WTC11 (cell line): ENCODE results near the gene CCDC136. TPM values are rescaled to one million over a fixed set of nuclear protein-coding genes. Genes with fewer than 3 reads are reported as not detected.

Experiments
- ATAC-seq: fragments of 200-7000 bp; cut with Tn5 transposase; 2 replicates; pipeline ENCODE4 v1.10.0; 2021; ENCODE audit warnings: mild to moderate bottlenecking, moderate library complexity
- CTCF ChIA-PET: fragments of 300-600 bp; sonication (Branson Sonifier 250); formaldehyde crosslinking; loops from one replicate; lab custom pipeline; 2021; ENCODE audit warnings: antibody characterized with exemption; lab: Charles Lee
- POLR2A ChIA-PET: fragments of 350-600 bp; sonication (Branson Sonifier 250); formaldehyde crosslinking; loops from one replicate; lab custom pipeline; 2021; ENCODE audit warnings: antibody characterized with exemption; lab: Charles Lee
- DNase-seq: peaks from one replicate; pipeline ENCODE4 v3.0.0; 2021; ENCODE audit warnings: low spot score
- H3K27ac Mint-ChIP-seq: 2 replicates; pipeline ENCODE4 v1.8.0; 2021; ENCODE audit warnings: mixed read lengths
- H3K27me3 Mint-ChIP-seq: 2 replicates; pipeline ENCODE4 v1.8.0; 2021; ENCODE audit warnings: low read depth, mild to moderate bottlenecking, moderate library complexity, mixed read lengths
- H3K36me3 Mint-ChIP-seq: 2 replicates; pipeline ENCODE4 v1.8.0; 2021; ENCODE audit warnings: mixed read lengths
- H3K4me1 Mint-ChIP-seq: 2 replicates; pipeline ENCODE4 v1.8.0; 2022; ENCODE audit warnings: mixed read lengths
- H3K4me3 Mint-ChIP-seq: 2 replicates; pipeline ENCODE4 v1.8.0; 2021; ENCODE audit warnings: mild to moderate bottlenecking, moderate library complexity, mixed read lengths
- H3K9me3 Mint-ChIP-seq: 2 replicates; pipeline ENCODE4 v1.8.0; 2021; ENCODE audit warnings: mixed read lengths
- ATF1 ChIP-seq: sonication (generic); formaldehyde crosslinking; IDR thresholded peaks from 2 replicates; pipeline ENCODE4 v1.8.1; 2023; ENCODE audit warnings: mild to moderate bottlenecking, moderate library complexity, missing genetic modification reagents
- CBFB ChIP-seq: sonication (generic); formaldehyde crosslinking; IDR thresholded peaks from 2 replicates; pipeline ENCODE4 v1.8.1; 2022; ENCODE audit warnings: mild to moderate bottlenecking, low read depth, missing genetic modification reagents
- CDX4 ChIP-seq: fragments of 250-450 bp; sonication (Bioruptor Pico); IDR thresholded peaks from 2 replicates; pipeline ENCODE4 v1.9.0; 2021; ENCODE audit warnings: moderate library complexity, mild to moderate bottlenecking, inconsistent platforms, borderline replicate concordance
- CREM ChIP-seq: sonication (generic); formaldehyde crosslinking; IDR thresholded peaks from 2 replicates; pipeline ENCODE4 v1.8.1; 2022; ENCODE audit warnings: mild to moderate bottlenecking, missing genetic modification reagents, moderate library complexity
- FOXK1 ChIP-seq: sonication (generic); formaldehyde crosslinking; IDR thresholded peaks from 2 replicates; pipeline ENCODE4 v1.8.0; 2022; ENCODE audit warnings: mild to moderate bottlenecking, moderate library complexity, missing genetic modification reagents
- GRHL2 ChIP-seq: fragments of 250-450 bp; sonication (Bioruptor Pico); IDR thresholded peaks from 2 replicates; pipeline ENCODE4 v1.8.0; 2022; ENCODE audit warnings: mild to moderate bottlenecking, moderate library complexity; ENCODE audit not compliant: insufficient replicate concordance, severe bottlenecking
- HMGA2 ChIP-seq: fragments of 250-450 bp; sonication (Bioruptor Pico); IDR thresholded peaks from 2 replicates; pipeline ENCODE4 v1.4.0; 2021; ENCODE audit warnings: mild to moderate bottlenecking, moderate library complexity
- JUN ChIP-seq: sonication (generic); formaldehyde crosslinking; IDR thresholded peaks from 2 replicates; pipeline ENCODE4 v1.8.0; 2023; ENCODE audit warnings: mild to moderate bottlenecking, missing genetic modification reagents
- KAT7 ChIP-seq: sonication (generic); formaldehyde crosslinking; IDR thresholded peaks from 2 replicates; pipeline ENCODE4 v1.8.1; 2023; ENCODE audit warnings: missing genetic modification reagents, mild to moderate bottlenecking, borderline replicate concordance
- NFE2L1 ChIP-seq: sonication (generic); formaldehyde crosslinking; IDR thresholded peaks from 2 replicates; pipeline ENCODE4 v1.8.1; 2023; ENCODE audit warnings: missing genetic modification reagents
- NR3C1 ChIP-seq: sonication (generic); formaldehyde crosslinking; conservative IDR thresholded peaks from 2 replicates; pipeline ENCODE4 v1.8.1; 2023; ENCODE audit warnings: low read depth, mild to moderate bottlenecking, missing genetic modification reagents
- PRRX2 ChIP-seq: fragments of 250-450 bp; sonication (Bioruptor Pico); IDR thresholded peaks from 2 replicates; pipeline ENCODE4 v1.8.0; 2021; ENCODE audit warnings: mild to moderate bottlenecking
- SMAD4 ChIP-seq: sonication (generic); formaldehyde crosslinking; IDR thresholded peaks from 2 replicates; pipeline ENCODE4 v1.8.0; 2022; ENCODE audit warnings: mild to moderate bottlenecking, missing genetic modification reagents
- SOX15 ChIP-seq: fragments of 250-450 bp; sonication (Bioruptor Pico); IDR thresholded peaks from 2 replicates; pipeline ENCODE4 v1.9.0; 2021; ENCODE audit warnings: mild to moderate bottlenecking
- ZNF121 ChIP-seq: sonication (generic); formaldehyde crosslinking; IDR thresholded peaks from 2 replicates; pipeline ENCODE4 v1.8.0; 2023; ENCODE audit warnings: missing genetic modification reagents
- ZNF416 ChIP-seq: fragments of 250-450 bp; sonication (Bioruptor Pico); IDR thresholded peaks from 2 replicates; pipeline ENCODE4 v1.9.0; 2021; ENCODE audit warnings: mild to moderate bottlenecking, inconsistent platforms
- total RNA-seq: library from RNA; stranded (reverse); gene quantifications from 3 replicates; pipeline ENCODE4 v1.2.3, GENCODE V29; 2021
- TF ChIP-seq, protein P1 (sequence below): sonication (generic); formaldehyde crosslinking; conservative IDR thresholded peaks from 2 replicates; pipeline ENCODE4 v1.8.1; 2023; ENCODE audit warnings: mild to moderate bottlenecking, low read depth, missing genetic modification reagents, moderate library complexity
- TF ChIP-seq, protein P2 (sequence below): sonication (generic); formaldehyde crosslinking; IDR thresholded peaks from 2 replicates; pipeline ENCODE4 v1.8.1; 2023; ENCODE audit warnings: mild to moderate bottlenecking, missing genetic modification reagents
- TF ChIP-seq, protein P3 (sequence below): fragments of 250-450 bp; sonication (Bioruptor Pico); conservative IDR thresholded peaks from 2 replicates; pipeline ENCODE4 v1.9.0; 2021; ENCODE audit warnings: mild to moderate bottlenecking
- TF ChIP-seq, protein P4 (sequence below): sonication (generic); formaldehyde crosslinking; IDR thresholded peaks from 2 replicates; pipeline ENCODE4 v1.8.1; 2023; ENCODE audit warnings: mild to moderate bottlenecking, missing genetic modification reagents, moderate library complexity

CCDC136 gene
- total RNA-seq, 1 experiment from 2014 or later = 51.0 TPM

DNA sequence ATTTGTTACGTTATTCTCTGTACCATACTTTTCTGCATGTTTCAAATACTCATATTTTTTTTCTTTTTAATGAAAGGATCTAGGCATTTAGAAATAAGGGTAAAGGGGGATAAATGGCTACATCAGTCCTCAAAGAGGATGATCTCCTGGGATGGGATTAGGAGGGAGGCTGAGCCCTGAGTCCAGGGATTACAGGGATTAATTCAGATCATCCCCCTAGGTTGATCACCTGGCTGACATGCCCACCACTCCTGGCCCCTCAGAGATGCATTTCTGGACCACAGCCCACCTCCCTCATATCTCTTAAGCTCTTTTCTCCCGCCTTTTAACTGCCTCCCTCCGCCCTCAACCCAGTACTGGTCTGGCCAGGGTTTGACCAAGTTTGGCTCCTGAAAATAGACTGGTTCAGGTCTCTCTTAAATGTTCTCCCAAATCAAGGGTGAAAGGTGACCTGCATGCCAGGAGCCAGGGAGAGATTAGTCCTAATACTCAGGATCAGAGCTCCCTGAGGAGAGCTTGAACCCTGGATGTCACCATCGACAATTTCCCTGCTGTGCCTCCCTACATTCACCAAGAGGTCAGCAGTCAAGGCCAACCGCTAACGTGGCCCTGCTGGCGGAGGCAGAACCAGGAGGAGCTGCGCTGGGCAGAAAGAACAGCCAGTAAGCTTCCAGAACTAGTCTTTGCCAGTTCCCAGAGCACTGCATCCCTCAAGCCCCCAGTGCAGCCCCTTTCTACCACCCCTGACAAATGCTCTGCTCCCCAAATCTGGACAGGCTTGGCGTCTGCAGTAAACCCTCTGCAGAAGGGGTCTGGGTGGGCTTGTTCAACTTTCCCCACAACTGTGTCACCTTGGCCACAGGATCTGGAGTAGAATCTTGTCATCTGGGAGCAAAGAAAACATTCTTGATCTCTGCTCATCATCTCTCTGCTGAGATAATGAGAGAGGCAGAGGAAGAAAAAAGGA is 3.0 kb upstream of the CCDC136 start:
- no peak for DNase-seq
- Mint-ChIP-seq H3K27ac (no peak overlapping the region), H3K36me3 (no peaks in the 10 kb centered on the region), H3K27me3 (peaks cover 15% of the 10 kb centered on the region), H3K4me1 (peaks cover 13% of the 10 kb centered on the region), H3K4me3 (no peak overlapping the region; the same call in 1 of the 2 replicates), H3K9me3 (no peaks in the 10 kb centered on the region)
- no peak for ATAC-seq
- CTCF ChIA-PET = interaction anchor here (1.4 to 2.0 kb wide), 2 partner anchors 53 to 91 kb away, joined by 3 to 6 read pairs; no protein-coding TSS in a partner anchor
- POLR2A ChIA-PET = no interaction called here
- TF ChIP-seq SOX15 (CRISPR knock-in tag) (no peak), JUN (CRISPR knock-in tag) (no peak), GRHL2 (CRISPR knock-in tag) (no peak), ZNF416 (CRISPR knock-in tag) (no peak), CBFB (no peak), CDX4 (CRISPR knock-in tag) (no peak), PRRX2 (CRISPR knock-in tag) (no peak), ATF1 (no peak), CREM (CRISPR knock-in tag) (no peak), HMGA2 (CRISPR knock-in tag) (no peak), NFE2L1 (no peak), SMAD4 (CRISPR knock-in tag) (no peak), NR3C1 (no peak), FOXK1 (CRISPR knock-in tag) (no peak), ZNF121 (CRISPR knock-in tag) (no peak), KAT7 (CRISPR knock-in tag) (no peak)
- TF ChIP-seq, protein P1, sequence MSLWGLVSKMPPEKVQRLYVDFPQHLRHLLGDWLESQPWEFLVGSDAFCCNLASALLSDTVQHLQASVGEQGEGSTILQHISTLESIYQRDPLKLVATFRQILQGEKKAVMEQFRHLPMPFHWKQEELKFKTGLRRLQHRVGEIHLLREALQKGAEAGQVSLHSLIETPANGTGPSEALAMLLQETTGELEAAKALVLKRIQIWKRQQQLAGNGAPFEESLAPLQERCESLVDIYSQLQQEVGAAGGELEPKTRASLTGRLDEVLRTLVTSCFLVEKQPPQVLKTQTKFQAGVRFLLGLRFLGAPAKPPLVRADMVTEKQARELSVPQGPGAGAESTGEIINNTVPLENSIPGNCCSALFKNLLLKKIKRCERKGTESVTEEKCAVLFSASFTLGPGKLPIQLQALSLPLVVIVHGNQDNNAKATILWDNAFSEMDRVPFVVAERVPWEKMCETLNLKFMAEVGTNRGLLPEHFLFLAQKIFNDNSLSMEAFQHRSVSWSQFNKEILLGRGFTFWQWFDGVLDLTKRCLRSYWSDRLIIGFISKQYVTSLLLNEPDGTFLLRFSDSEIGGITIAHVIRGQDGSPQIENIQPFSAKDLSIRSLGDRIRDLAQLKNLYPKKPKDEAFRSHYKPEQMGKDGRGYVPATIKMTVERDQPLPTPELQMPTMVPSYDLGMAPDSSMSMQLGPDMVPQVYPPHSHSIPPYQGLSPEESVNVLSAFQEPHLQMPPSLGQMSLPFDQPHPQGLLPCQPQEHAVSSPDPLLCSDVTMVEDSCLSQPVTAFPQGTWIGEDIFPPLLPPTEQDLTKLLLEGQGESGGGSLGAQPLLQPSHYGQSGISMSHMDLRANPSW (CRISPR knock-in tag) = no peak
- TF ChIP-seq, protein P2, sequence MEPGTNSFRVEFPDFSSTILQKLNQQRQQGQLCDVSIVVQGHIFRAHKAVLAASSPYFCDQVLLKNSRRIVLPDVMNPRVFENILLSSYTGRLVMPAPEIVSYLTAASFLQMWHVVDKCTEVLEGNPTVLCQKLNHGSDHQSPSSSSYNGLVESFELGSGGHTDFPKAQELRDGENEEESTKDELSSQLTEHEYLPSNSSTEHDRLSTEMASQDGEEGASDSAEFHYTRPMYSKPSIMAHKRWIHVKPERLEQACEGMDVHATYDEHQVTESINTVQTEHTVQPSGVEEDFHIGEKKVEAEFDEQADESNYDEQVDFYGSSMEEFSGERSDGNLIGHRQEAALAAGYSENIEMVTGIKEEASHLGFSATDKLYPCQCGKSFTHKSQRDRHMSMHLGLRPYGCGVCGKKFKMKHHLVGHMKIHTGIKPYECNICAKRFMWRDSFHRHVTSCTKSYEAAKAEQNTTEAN (CRISPR knock-in tag) = no peak
- TF ChIP-seq, protein P3, sequence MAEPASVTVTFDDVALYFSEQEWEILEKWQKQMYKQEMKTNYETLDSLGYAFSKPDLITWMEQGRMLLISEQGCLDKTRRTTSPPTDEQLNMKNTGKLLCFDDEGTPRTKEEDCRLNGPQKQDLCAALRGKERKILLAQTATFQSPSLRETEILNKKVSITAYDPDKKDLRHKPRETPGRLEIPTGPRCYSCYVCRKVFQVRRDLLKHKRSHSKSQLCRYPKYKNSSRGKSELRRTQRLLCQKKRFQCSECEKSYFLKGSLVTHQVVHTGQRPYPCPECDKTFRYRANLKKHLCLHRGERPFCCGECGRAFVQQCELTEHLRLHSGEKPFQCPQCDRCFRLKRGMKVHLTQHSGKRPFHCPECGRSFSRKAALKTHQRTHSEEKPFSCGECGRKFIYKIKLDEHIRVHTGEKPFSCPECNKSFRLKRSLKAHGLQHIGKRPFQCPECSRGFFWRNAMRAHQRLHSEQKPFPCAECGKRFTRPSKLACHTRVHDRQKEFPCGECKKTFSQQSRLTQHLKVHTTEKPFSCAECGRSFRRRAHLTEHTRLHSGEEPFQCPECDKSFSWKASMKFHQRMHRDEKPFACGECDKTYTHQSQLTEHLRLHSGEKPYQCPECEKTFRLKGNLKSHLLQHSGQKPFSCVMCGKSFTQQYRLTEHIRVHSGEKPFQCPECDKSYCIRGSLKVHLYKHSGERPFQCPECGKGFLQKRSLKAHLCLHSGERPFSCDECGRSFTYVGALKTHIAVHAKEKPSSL = no peak
- TF ChIP-seq, protein P4, sequence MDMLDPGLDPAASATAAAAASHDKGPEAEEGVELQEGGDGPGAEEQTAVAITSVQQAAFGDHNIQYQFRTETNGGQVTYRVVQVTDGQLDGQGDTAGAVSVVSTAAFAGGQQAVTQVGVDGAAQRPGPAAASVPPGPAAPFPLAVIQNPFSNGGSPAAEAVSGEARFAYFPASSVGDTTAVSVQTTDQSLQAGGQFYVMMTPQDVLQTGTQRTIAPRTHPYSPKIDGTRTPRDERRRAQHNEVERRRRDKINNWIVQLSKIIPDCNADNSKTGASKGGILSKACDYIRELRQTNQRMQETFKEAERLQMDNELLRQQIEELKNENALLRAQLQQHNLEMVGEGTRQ (CRISPR knock-in tag) = no peak
